Glutamatergic neuron (in vitro differentiated cells): ENCODE results near the gene NRG4. TPM values are rescaled to one million over a fixed set of nuclear protein-coding genes. Genes with fewer than 3 reads are reported as not detected.

ENCODE experiments used
- DNase-seq: peaks from one replicate; pipeline ENCODE4 v3.0.0; 2022
- H3K27ac Mint-ChIP-seq: one replicate; pipeline ENCODE4 v1.8.0; 2020; ENCODE audit warnings: mild to moderate bottlenecking, mixed read lengths, inconsistent platforms; ENCODE audit not compliant: unreplicated experiment
- H3K27me3 Mint-ChIP-seq: one replicate; pipeline ENCODE4 v1.8.0; 2020; ENCODE audit warnings: mild to moderate bottlenecking, moderate library complexity, mixed read lengths, inconsistent platforms; ENCODE audit not compliant: unreplicated experiment
- H3K36me3 Mint-ChIP-seq: one replicate; pipeline ENCODE4 v1.8.0; 2020; ENCODE audit warnings: mild to moderate bottlenecking, mixed read lengths, inconsistent platforms; ENCODE audit not compliant: unreplicated experiment
- H3K4me1 Mint-ChIP-seq: one replicate; pipeline ENCODE4 v1.8.0; 2020; ENCODE audit warnings: mild to moderate bottlenecking, low read depth, mixed read lengths, inconsistent platforms; ENCODE audit not compliant: unreplicated experiment
- H3K4me3 Mint-ChIP-seq: one replicate; pipeline ENCODE4 v1.8.0; 2020; ENCODE audit warnings: mild to moderate bottlenecking, mixed read lengths, inconsistent platforms; ENCODE audit not compliant: unreplicated experiment
- H3K9me3 Mint-ChIP-seq: one replicate; pipeline ENCODE4 v1.8.0; 2020; ENCODE audit warnings: mild to moderate bottlenecking, moderate library complexity, mixed read lengths, inconsistent platforms; ENCODE audit not compliant: unreplicated experiment
- CTCF ChIP-seq: fragments of 200-600 bp; sonication (generic); IDR thresholded peaks from one replicate; pipeline ENCODE4 v1.5.0; 2021; ENCODE audit not compliant: partially characterized antibody, unreplicated experiment
- total RNA-seq: library from RNA; stranded (reverse); fragmentation: NEBNext Ultra II Directional; extraction: Animal tissue kit (Norgen Biotek cat#: 25700); gene quantifications from one replicate; pipeline ENCODE4 v1.2.1, GENCODE V29; 2021; ENCODE audit not compliant: unreplicated experiment

Gene NRG4
- total RNA-seq, 1 donor from 2014 or later: not detected

- Mint-ChIP-seq H3K4me1 (peaks cover 5% of the 10 kb centered on the region), H3K4me3 (no peak overlapping the region), H3K9me3 (no peaks in the 10 kb centered on the region), H3K27me3 (no peaks in the 10 kb centered on the region), H3K36me3 (no peaks in the 10 kb centered on the region), H3K27ac (no peak overlapping the region)
- TF ChIP-seq CTCF: no peak
- DNase-seq: no peak
Observed at GRCh38 chr15:75952525-75952924, 59.7 kb downstream of the NRG4 start.

DNA sequence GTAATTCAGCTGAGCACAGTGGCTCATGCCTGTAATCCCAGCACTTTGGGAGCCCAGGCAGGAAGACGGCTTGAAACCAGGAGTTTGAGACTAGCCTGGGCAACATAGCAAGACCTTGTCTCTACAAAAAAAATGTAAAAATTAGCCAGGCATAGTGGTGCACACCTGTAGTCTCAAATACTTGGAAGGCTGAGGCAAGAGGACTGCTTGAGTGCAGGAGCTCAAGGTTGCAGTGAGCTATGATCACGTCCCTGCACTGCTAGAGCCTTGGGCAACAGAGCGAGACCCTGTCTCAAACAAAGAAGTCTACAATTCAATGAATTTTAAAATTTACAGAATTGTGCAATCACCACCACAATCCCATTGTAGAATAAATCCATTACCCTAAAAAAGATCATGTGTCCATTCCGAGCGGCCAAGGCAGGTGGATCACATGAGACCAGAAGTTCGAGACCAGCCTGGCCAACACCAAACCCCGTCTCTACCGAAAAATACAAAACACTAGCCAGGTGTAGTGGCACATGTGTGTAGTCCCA is 63.4 kb downstream of the NRG4 start:
- Mint-ChIP-seq H3K36me3 (no peaks in the 10 kb centered on the region), H3K27me3 (peaks cover 2% of the 10 kb centered on the region), H3K4me1 (no peaks in the 10 kb centered on the region), H3K4me3 (no peak overlapping the region), H3K9me3 (no peaks in the 10 kb centered on the region), H3K27ac (no peak overlapping the region)
- no peak for DNase-seq
- TF ChIP-seq CTCF: no peak

- Mint-ChIP-seq H3K27me3 (peaks cover 2% of the 10 kb centered on the region), H3K4me1 (no peaks in the 10 kb centered on the region), H3K4me3 (no peak overlapping the region), H3K36me3 (no peaks in the 10 kb centered on the region), H3K27ac (no peak overlapping the region), H3K9me3 (no peaks in the 10 kb centered on the region)
- no peak for DNase-seq
- no peak for TF ChIP-seq CTCF
Observed at GRCh38 chr15:75947092-75947491, 65.1 kb downstream of the NRG4 start.

DNA sequence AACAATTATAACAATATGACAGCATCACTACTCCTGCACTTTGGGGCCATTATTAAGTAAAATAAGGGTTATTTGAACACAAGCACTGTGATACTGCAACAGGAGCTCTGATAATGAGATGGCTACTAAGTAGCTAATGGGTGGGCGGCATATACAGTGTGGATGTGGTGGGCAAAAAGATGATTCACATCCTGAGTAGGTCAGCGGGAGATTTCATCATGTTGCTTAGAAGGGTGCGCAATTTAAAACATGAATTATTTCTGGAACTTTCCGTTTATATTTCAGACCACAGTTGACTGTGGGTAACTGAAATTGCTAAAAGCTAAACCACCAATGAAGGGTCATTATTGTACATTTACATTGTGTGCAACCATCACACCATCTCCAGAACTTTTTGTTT is 66.3 kb downstream of the NRG4 start:
- Mint-ChIP-seq H3K4me3 (no peak overlapping the region), H3K27ac (no peak overlapping the region), H3K9me3 (no peaks in the 10 kb centered on the region), H3K4me1 (no peaks in the 10 kb centered on the region), H3K36me3 (no peaks in the 10 kb centered on the region), H3K27me3 (peaks cover 2% of the 10 kb centered on the region)
- no peak for TF ChIP-seq CTCF
- DNase-seq: no peak

DNA sequence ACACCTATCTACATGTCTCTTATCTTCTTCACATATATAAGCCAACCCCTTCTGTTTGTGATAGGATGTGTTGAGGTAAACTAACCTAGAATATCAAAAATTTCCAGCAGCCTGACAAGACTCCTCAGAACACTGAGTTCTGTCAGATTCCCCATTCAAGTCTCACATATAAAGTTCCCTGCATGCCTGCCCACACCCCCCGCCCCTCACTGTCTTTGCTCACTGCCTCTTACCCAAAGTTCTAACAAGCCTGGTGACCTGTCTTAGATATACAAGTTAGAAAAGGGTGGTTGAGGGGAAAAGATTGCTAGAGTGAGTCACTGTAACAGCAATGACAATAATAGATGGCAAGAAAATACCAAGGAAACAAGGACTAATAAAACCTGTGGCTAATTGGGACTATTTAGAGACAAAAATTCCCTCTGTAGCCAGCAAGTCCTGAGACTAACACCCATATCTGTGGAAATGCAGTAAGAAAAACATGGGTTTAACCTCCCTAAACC is 68.5 kb downstream of the NRG4 start:
- Mint-ChIP-seq H3K4me1 (no peaks in the 10 kb centered on the region), H3K9me3 (peaks cover 1% of the 10 kb centered on the region), H3K27ac (no peak overlapping the region), H3K27me3 (peaks cover 2% of the 10 kb centered on the region), H3K4me3 (no peak overlapping the region), H3K36me3 (peaks cover 9% of the 10 kb centered on the region)
- no peak for TF ChIP-seq CTCF
- DNase-seq: no peak
